D721Med (cell line): ENCODE results near the gene HIBADH.

Experiments
- DNase-seq: peaks from one replicate; pipeline ENCODE4 v3.0.0; 2011; ENCODE audit warnings: low spot score; ENCODE audit not compliant: insufficient read length
- FAIRE-seq: peaks from 2 replicates; lab custom pipeline; 2011; peaks lifted over from hg19 to GRCh38; lab: Jason Lieb, UNC
- CTCF ChIP-seq: IDR thresholded peaks from 2 replicates; pipeline ENCODE4 v1.5.1; 2012; ENCODE audit warnings: mild to moderate bottlenecking, control low read depth; ENCODE audit not compliant: insufficient read depth; ENCODE audit errors: missing control alignments

The HIBADH gene

GRCh38 chr7:27703181-27703580 lies 40.5 kb upstream of the HIBADH start:
- DNase-seq (no peak), FAIRE-seq (no peak)
- TF ChIP-seq CTCF, result no peak

GRCh38 chr7:27700501-27700900 lies 37.8 kb upstream of the HIBADH start:
- no peak for TF ChIP-seq CTCF
- no peak for DNase-seq
- no peak for FAIRE-seq

GRCh38 chr7:27699751-27700150 lies 37.1 kb upstream of the HIBADH start:
- FAIRE-seq, result no peak
- no peak for TF ChIP-seq CTCF

GRCh38 chr7:27697861-27698430 lies 35.3 kb upstream of the HIBADH start:
- no peak for DNase-seq

More at GRCh38 chr7:27699751-27700150, 37.1 kb upstream of the HIBADH start:
- DNase-seq, result no peak

GRCh38 chr7:27695096-27695495 lies 32.4 kb upstream of the HIBADH start:
- no peak for TF ChIP-seq CTCF
- no peak for FAIRE-seq
- no peak for DNase-seq

More at GRCh38 chr7:27697861-27698430, 35.3 kb upstream of the HIBADH start:
- no peak for FAIRE-seq
- no peak for TF ChIP-seq CTCF

- TF ChIP-seq CTCF, result no peak
- no peak for DNase-seq
- FAIRE-seq, result no peak
Observed at GRCh38 chr7:27693794-27694193, 31.1 kb upstream of the HIBADH start.

GRCh38 chr7:27690649-27691048 lies 28.0 kb upstream of the HIBADH start:
- FAIRE-seq (no peak), DNase-seq (no peak)
- no peak for TF ChIP-seq CTCF
